ENCODE data around the gene SLC12A3.

DNA sequence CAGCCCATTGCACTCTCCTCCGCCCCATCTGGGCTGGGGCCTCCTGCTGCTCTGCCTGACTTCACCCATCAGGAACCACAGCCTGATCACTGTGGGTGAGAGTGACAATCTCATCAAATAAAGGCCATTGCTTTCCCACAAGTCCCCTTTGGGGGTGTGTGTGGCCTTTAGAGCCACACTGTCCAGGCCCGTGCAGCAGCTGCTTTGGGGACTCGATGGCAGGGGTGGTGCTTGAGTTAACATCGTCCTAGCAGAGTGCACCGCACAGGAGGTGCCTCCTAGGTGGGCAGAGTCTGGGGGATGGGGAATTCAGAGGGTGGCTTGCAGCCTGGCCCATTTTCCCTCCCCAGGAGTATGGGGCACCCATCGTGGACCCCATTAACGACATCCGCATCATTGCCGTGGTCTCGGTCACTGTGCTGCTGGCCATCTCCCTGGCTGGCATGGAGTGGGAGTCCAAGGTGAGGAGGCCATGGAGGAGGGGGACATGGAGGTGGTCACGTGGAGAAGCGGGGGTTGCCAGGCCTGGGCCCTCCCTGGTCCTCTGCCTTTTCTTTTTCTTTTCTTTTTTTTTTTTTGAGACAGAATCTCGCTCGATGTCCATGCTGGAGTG lies 5.4 kb downstream of the SLC12A3 start:
- TF ChIP-seq, protein P1, sequence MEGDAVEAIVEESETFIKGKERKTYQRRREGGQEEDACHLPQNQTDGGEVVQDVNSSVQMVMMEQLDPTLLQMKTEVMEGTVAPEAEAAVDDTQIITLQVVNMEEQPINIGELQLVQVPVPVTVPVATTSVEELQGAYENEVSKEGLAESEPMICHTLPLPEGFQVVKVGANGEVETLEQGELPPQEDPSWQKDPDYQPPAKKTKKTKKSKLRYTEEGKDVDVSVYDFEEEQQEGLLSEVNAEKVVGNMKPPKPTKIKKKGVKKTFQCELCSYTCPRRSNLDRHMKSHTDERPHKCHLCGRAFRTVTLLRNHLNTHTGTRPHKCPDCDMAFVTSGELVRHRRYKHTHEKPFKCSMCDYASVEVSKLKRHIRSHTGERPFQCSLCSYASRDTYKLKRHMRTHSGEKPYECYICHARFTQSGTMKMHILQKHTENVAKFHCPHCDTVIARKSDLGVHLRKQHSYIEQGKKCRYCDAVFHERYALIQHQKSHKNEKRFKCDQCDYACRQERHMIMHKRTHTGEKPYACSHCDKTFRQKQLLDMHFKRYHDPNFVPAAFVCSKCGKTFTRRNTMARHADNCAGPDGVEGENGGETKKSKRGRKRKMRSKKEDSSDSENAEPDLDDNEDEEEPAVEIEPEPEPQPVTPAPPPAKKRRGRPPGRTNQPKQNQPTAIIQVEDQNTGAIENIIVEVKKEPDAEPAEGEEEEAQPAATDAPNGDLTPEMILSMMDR (IDR thresholded peaks at IDR 0.05; ENCODE audit: low read depth, low read length), result no peak
- TF ChIP-seq EZH2phosphoT487 (IDR thresholded peaks at IDR 0.05; ENCODE audit: low read depth), result no peak
